ENCODE measurements around the gene CDC37. TPM values are rescaled to one million over a fixed set of nuclear protein-coding genes. Genes with fewer than 3 reads are reported as not detected.
A peak's percentile ranks its signal among the peaks of the same experiment; 100 is the strongest.
"Not testable (repeated sequence)": the region's sequence is repeated elsewhere in the genome, so short reads cannot be mapped to it uniquely, and the experiment has no call there.

CDC37 gene
- total RNA-seq, 1 donor from 2014 or later, result 332 TPM

DNA sequence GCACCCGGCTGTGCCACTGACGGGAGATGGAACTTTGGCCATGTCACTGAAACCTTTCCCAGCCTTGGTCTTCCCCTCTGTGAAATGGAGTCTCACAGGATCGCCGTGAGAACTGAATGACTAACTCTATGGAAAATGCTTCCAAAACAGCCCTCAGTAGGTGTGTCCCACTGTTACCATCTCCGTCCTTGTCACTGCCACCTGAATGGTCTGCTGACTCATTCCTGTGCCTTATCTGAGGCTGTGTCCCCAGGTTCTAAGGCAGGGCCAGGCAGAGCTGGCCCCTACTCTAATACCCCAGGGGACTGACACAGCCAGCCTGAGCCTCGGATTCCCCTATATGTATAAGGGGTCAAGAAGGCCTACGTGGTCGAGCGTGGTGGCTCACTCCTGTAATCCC is 4.5 kb downstream of the CDC37 start:
- DNase-seq (ENCODE audit: extremely low read depth, low read depth, low spot score), result no peak

DNA sequence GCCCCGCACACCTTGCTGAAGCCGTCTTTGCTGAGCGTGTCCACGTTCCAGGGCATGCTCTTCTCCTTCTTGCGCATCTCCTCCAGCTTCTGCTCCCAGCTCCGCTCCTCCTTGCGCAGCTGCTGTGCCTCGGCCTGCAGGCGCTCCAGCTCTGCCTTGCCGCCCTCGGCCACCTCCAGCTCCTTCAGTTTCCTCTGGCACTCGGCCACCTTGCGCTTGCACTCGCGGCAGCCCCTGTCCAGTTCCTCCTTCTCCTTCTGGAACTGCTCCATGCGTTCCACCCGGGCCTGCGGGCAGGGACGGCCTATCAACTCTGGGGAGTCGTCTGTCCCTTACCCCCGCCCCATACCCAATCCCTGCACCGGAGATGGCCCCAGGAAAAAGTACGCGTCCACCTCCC is 7.4 kb downstream of the CDC37 start:
- DNase-seq (ENCODE audit: extremely low read depth, low read depth, low spot score), result no peak

DNA sequence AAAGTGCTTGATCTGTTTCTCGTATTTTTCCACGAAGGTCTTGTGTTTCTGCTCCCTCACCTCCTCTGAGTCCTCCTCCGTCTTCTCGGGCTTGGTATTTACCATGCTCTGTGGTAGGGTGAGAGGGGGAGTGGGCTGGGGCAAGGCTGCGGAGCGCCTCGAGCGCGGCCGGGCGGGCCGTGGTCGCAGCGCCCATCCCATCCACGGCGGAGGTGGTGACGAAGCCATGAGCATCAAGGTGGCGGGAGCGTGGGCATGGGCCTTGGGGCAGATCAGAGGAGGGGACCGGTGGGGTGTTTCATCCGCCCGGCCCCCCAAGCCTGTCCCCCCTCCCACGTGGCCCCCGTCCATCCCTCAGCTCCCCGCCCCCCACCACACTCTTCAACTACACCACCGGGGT is 7.9 kb downstream of the CDC37 start:
- no peak for DNase-seq (ENCODE audit: extremely low read depth, low read depth, low spot score)

DNA sequence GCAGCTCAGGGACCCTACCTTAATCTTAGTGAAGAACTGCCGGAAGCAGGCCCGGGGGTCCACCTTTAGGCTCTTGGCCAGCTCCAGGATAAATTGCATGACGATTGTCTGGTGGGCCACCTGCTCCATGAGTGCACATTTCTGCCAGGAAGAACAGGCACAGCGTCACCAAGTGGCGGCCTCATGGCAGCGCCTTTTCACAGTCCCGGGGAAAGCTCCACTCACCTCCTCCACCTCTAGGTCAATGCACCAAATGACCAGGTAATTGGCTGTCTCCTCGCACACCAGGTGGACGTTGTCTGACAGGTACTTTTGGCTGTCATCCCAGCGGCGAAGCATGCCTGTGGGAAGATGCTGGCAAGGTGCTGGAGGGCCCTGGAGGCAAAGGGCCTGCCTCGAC is 8.3 kb downstream of the CDC37 start:
- DNase-seq (ENCODE audit: extremely low read depth, low read depth, low spot score), result no peak

DNA sequence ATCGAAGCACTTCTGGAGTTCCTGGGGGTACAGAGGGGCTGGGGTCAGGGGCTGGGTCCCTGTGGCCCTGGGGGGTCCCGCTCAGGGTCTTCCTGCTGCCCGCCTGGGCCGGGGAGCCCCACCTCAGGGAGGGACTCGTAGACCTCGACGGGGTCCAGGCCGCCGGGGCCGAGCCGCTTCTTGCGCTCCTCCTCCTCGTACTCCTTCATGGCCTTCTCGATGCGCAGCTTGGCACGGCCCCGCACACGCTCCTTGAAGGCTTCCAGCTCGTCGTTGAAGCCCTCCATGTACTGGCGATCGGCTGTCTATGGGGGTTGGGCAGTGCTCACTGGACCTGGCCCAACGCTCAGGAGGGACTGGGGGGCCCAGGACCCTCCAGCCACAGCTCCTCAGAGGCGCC is 10.2 kb downstream of the CDC37 start:
- no peak for DNase-seq (ENCODE audit: extremely low read depth, low read depth, low spot score)

DNA sequence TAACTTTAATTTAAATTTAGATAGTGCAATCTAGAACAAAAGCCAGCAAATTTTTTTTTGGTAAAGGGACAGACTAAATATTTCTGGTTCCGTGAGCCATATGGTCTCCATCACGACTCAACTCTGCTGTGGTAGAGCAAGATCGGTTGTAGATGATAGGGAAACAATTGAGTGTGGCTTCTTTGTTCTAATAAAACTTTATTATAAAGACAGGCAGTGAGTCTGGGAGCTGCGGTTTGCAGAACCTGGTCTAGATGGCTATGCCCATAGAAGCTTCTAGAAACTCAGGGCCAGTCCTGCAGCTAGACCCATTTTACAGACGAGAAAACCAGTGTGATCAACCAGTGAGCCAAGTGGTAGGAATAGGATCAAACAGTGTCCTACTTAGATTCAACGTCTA is 11.2 kb downstream of the CDC37 start:
- DNase-seq (ENCODE audit: extremely low read depth, low read depth, low spot score), result no peak

DNA sequence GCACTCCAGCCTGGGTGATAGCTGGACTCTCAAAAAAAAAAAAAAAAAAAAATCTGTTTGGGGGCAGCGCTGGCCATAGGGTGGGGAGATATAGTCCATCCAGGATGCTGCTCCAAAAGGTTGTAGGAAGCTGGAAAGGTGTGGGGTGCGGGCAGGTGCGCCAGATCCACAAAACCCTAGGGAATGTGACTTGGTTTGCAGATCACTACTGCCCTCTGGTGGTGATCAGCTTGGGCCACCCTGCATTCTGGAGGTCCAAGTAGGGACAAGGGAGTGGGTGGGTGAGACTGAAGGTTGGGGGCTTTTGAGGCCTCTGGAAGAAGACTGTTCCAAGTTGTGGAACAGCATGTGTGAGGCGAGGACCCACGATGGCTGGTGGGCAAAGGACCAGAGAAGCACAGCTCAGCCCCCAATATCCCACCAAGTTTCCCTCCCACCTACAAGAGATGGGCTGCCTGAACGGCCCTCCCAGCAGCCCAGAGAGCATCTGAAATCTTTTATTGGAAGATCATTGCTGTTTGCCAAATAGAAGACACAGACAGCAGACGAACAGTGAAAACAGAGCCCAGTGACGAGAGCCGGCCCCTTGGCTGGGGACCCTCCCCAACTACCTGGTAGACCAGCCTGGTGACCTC is 12.6 kb downstream of the CDC37 start:
- peak; percentile 62 for DNase-seq (ENCODE audit: extremely low read depth, low read depth, low spot score)

DNA sequence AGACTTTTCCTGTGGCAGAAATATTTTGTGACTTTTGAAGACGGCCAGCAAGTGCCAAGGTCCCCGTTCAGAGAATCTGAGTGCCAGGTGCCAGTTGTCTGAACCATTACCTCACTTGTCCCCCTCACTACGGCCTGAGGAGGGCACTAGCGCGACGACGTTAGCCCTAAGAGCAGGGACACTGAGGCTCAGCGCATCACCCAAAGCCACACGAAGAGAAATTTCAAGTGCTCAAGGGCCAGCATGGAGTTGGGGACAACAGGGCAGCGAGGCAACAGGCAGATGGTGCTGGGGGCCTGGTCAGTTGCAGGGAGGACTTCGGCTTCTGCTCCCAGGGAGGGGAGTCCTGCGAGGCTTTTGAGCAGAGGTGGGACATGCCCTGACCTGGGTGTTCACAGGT is 13.5 kb downstream of the CDC37 start:
- DNase-seq (ENCODE audit: extremely low read depth, low read depth, low spot score), result no peak

DNA sequence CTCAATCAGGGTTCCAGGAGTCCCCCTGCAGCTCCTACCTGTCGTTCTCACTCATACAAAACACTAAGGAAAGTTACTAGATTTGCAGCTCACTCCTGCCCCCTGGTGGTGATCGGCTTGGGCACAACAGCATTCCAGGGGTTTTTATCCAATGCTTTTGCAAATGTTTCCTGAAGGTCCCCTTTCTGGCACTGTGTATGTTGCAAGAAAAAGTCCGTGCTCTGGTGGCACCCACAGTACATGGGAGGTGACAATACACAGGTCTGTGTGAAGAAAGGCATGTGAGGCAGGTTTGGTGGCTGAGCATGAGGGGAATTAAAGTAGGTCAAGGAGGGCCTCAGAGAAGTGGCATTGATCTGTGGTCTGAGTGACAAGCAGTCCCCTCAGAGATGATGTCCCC is 14.4 kb downstream of the CDC37 start:
- peak; percentile 67 for DNase-seq (ENCODE audit: extremely low read depth, low read depth, low spot score)

DNA sequence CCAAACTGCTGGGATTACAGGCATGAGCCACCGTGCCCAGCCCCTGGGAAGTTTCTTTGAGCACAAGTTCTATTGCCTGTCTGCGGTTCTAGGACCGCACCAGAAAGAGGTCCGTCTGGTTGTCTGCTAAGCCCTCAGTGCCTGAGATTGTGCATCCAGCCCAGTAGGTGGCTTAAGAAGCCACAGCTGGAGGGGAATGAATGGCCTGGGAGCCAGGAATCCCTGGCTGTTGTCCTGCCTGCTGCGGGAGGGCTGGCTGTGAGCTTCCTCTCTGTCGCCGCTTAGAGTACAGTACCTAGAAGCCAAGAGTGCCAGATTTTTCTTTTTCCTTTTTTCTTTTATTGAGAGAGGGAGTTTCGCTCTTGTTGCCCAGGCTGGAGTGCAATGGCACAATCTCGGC is 18.8 kb downstream of the CDC37 start:
- no peak for DNase-seq (ENCODE audit: extremely low read depth, low read depth, low spot score)

DNA sequence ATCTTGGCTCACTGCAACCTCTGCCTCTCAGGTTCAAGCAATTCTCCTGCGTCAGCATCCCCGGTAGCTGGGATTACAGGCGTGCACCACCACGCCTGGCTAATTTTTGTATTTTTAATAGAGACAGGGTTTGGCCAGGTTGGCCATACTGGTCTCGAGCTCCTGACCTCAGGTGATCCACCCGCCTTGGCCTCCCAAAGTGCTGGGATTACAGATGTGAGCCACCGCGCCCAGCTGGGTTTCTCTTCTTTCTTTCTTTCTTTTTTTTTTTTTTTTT is 20.2 kb downstream of the CDC37 start:
- not testable (repeated sequence) for DNase-seq (ENCODE audit: extremely low read depth, low read depth, low spot score)

DNA sequence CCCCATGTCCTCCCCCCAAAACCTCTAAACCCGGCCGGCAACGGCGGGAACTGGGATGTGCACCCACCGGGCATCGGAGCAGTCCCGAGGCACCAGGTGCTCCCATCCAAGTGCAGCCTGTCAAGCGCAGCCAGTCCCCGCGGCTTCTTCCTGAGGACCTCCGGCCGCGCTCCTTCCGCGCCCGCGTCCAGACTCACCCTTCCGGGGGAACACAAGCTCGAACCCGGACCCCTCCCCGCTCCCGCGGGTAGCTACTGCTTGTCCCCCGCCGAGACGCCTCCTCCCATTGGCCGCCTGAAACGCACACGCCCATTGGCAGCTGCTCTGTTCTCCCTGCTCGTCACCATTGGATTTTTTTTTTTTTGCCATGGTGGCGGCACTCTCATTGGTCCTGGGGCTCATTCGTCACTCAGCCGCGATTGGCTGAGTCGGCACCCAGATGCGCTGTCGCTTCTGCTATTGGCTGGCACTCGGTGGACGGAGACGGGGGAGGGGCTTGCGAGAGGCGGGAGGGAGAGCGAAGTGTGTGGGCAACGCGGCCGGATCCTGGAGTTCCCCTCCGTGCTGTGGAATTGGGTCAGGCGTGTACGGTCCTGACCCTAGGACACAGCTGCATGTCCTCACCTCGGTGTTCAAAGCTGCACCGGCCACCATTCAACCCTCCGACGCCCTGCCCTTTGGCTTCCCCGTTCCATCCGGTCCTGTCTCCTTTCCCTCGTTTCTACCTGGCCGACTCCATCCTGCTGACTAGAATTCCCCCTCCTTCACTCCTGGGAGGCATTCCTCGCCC is 22.8 kb downstream of the CDC37 start, which contains the start of gene TYK2:
Gene TYK2 (minus strand): TSS at position 260 of the 790 bp plus-strand sequence. CDS start 2,166 bp downstream, outside the sequence.
- peak; percentile 90 for DNase-seq (ENCODE audit: extremely low read depth, low read depth, low spot score)

DNA sequence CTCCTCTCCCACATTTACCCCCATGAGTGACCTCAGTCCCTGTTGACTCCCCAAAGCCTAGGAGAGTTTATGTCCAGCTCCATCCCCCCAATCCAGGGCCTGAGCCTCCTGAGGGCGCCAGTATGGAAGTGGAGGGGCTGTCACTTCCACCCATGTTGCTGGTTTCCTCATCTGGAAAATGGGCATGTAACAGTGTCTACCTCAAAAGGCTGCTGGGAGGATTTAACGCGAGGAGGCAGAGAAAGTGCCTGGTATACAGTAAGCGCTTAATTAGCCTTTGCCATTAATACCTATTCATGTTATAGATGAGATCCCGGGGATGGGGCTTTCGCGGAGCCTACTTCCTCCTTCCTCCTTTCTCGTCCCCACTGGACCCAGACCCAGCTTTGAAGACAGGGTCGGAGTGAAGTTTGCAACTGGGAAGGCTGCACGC is 23.4 kb downstream of the CDC37 start:
- no peak for DNase-seq (ENCODE audit: extremely low read depth, low read depth, low spot score)

DNA sequence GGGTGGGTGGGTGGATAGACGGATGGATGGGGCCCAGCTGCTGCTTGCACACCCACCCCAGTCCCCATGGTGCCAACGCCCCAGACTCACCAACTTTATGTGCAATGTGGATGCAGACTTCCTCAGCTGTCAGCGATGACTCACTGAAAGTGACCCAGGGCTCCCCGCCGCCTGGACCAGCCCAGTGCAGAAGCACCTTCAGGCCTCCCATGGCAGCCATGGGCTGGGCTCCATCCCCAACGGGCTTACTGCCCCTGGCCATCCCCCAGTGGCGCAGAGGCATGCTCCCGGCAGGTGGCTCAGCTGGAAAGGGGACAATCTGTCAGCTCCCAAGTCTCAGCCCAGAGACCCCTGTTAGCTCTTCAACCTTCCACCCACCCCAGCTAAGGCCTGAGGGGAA is 25.2 kb downstream of the CDC37 start:
- DNase-seq (ENCODE audit: extremely low read depth, low read depth, low spot score), result no peak

DNA sequence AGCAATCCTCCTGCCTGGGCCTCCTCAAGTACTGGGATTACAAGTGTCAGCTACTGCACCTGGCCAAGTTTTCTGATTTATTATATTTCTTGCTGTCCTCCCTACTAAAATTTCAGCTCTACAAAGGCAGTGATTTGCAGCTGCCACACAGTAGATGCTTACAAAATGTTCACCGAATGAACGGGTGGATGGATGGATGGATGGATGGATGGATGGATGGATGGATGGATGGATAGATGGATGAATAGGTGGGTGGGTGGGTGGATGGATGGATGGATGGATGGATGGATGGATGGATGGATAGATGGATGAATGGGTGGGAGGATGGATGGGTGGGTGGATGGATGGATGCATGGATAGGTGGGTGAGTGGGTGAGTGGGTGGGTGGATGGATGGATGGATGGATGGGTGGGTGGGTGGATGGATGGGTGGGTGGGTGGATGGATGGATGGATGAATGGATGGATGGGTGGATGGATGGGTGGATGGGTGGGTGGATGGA is 26.2 kb downstream of the CDC37 start:
- DNase-seq (ENCODE audit: extremely low read depth, low read depth, low spot score), result not testable (repeated sequence)

DNA sequence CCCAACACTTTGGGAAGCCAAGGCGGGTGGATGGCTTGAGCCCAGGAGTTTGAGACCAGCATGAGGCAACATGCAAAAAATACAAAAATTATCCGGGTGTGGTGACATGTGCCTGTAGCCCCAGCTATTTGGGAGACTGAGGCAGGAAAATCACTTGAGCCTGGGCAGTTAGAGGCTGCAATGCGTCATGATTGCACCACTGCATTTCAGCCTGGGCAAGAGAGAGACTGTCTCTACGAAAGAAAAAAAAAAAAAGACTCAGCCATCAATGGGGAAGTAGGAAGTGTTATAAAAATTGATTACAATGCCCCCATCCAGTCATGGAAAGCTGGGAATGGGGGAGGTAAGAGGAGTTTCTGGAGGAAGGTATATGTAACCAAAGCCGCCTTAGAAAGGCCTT is 28.4 kb downstream of the CDC37 start:
- no peak for DNase-seq (ENCODE audit: extremely low read depth, low read depth, low spot score)

DNA sequence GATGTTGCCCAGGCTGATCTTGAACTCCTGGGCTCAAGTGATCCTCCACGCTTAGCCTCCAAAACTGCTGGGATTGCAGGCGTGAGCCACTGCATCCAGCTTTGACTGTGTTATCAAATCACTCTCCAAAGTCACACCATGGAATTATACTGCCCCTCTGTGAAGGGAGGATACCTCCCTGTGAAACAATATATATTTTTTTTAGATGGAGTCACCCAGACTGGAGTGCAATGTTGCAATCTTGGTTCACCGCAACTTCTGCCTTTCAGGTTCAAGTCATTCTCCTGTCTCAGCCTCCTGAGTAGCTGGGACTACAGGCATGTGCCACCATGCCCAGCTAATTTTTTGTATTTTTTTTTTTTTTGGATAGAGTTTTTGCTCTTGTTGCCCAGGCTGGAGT is 30.7 kb downstream of the CDC37 start:
- DNase-seq (ENCODE audit: extremely low read depth, low read depth, low spot score), result no peak

DNA sequence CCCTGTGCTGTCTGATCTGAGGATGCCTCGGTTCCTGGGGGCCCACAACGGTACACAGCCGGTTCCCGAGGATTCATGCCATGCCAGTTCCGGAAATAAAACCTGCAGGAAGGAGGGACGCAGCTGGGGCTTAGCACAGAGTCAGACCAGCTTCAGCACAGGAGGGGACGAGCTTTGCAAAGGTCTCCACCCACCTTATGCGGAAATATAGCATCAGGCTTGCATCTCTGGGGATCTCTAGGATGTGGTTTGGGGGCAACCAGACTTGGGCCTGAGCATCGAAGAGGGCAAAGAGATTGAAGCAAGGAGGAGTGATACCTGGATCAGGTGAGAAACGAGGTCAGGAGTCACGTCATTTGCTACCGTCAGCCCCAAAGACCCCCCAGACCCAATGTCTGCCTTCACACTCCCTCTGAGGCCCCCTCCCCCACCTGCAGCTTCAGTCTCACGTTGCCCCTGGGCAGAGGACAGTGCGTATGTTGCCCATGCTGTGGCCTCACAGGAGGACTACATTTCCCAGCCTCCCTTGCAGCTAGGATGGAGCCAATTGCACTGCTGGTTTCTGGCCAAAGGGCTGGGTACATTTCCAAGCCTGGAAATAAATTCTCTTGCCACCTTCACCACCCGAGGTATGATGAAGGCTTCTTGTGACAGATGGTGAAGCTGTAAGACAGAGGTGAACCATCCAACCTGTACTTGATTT is 35.1 kb downstream of the CDC37 start:
- no peak for DNase-seq (ENCODE audit: extremely low read depth, low read depth, low spot score)

DNA sequence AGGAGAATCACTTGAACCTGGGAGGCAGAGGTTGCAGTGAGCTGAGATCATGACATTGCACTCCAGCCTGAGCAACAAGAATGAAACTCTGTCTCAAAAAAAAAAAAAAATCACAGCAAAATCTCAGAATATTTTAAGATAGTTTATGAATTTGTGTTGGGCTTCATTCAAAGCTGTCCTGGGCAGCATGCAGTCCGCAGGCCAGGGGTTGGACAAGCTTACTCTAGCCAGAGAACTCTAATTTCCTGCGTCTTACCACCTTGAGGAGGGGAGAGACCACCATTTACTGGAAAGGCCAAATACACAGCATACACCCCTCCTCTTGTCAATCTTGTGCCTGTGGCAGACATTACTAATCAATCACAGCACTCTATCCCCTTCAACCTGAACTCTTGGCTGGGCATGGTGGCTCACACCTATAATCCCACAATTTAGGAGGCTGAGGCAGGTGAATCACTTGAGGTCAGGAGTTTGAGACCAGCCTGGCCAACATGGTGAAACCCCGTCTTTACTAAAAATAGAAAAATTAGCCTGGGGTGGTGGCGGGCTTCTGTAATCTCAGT is 36.3 kb downstream of the CDC37 start:
- not testable (repeated sequence) for DNase-seq (ENCODE audit: extremely low read depth, low read depth, low spot score)

DNA sequence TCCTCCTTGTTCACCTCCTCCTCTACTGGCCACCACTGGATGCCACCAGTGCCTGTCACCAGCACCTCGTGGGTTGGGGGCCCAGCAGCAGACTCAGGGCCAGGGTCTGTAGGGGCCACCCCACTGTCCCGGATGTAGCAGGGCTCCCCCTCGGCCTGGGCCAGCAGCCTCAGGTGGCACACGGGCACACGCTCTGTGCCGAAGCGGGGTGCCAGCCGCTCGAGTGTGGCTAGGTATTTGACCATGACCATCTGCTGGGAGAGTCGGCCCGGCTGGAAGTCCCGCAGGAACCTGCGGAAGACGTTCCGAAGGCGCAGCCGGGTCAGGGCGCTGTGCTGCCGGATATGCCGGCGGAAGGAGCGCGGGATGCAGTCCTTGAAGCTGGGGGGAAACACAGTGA is 37.8 kb downstream of the CDC37 start:
- DNase-seq (ENCODE audit: extremely low read depth, low read depth, low spot score), result no peak

DNA sequence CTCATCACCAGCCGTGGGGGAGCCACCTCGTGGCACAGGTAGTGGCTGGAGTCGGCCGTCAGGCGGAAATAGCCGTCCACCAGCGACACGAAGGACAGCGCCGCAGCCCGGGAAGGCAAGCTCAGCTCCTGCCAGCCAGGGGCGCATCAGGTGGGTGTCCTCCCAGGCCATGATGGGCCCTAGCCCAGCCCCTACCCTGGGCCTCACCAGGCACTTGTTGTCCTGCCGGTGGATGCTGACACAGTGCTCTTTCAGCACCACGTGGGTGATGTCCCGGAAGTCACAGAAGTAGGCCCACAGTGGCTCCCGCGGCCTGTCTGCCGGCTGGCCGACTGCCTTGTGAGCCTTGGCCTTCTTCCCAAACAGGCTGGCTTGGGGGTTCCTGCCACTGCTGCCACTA is 38.7 kb downstream of the CDC37 start:
- DNase-seq (ENCODE audit: extremely low read depth, low read depth, low spot score), result no peak

Measured in glomerular endothelial cell (primary cell).